Measurements from ENCODE around the gene ZNF669.
"Not testable (repeated sequence)": the region's sequence is repeated elsewhere in the genome, so short reads cannot be mapped to it uniquely, and the experiment has no call there.

ZNF669 gene

DNA sequence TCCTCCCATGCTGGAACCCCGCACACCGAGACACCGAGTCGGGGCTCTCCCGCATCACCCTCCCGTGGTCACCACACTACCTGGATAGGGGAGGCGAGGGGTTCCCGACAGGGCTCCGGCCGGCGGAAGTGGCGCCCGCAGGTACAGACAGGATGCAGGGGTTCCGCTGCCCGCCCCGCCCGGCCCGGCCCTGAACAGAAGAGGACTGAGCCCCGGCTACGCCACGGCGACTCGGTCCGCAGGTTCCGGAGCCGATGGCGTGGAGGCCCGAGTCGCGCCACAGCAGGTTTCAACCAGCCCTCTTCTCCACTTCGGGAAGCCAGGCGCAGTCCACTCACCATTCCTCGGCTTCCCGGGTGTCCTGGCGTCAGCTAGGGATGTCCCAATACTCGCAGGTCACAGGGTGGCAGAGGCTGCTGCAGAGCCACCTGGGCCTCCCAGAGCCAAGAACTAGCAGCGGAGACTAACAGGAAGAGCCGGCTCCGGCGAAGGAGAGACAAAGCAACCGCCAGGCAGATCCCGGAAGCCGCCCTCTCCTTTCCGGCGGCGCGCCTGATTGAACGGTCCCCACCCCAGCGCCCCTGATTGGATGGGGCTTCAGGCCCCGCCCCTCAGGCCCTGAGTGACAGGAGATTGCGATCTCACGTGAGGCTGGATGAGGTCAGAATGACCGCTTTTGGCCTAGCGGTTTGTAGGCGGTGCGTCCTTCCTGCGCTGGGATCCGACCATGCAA lies at the start of gene ZNF669:
TSS of gene ZNF669 (minus strand) at position 498 of the 733 bp plus-strand sequence. CDS start at position 341, 157 bp downstream.
- peak; percentile 71 to 99 (median 95) for DNase-seq

DNA sequence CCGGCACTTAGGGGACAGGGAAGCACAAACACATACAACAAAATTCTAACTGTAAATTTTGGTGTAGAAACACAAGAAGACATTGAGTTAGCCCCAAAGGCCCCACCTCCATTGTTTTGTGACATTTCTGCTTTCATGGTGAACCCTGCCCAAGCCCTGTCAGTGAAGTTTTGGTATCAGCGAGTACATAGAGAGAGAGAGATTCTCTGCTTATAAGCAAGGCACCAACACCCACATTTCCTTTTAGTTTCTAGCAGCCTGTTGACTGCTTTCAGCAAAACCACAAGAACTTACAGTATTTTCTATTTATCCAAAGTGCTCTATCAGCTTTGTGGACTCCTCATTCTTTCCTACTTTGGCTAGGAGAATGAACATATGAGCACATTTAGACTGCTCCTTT lies 43.6 kb upstream of the ZNF669 start:
- no peak for DNase-seq

DNA sequence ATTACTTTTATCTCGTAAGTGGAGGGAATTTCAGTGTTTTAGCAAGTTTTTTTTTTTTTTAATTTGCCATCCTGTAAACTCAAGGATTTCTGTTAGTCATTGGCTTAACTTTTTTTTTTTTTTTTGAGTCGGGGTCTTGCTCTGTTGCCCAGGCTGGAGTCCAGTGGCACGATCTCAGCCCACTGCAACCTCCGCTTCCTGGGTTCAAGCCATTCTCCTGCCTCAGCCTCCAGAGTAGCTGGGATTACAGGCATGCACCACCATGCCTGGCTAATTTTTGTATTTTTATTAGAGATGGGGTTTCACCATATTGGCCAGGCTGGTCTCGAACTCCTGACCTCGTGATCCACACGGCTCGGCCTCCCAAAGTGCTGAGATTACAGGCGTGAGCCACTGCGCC lies 43.0 kb upstream of the ZNF669 start:
- DNase-seq = not testable (repeated sequence)

- DNase-seq = no peak
Observed at GRCh38 chr1:247146671-247147070, 42.5 kb upstream of the ZNF669 start.

GRCh38 chr1:247145279-247145678 lies 41.1 kb upstream of the ZNF669 start:
- no peak for DNase-seq

DNA sequence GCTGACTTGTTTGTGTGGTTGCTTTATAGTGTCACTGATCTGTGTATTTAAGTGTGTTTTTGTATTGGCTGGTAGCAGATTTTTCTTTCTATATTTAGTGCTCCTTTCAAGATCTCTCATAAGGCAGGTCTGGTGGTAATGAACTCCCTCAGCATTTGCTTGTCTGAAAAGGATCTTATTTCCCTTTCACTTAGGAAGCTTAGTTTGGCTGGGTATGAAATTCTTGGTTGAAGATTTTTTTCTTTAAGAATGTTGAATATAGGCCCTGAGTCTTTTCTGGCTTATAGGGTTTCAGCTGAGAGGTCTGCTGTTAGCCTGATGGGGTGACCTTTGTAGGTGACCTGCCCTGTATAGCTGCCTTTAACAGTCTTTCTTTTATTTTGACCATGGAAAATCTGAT lies 35.4 kb upstream of the ZNF669 start:
- not testable (repeated sequence) for DNase-seq

- DNase-seq = no peak
Observed at GRCh38 chr1:247131236-247131635, 27.1 kb upstream of the ZNF669 start.

GRCh38 chr1:247127519-247128282 lies 23.5 kb upstream of the ZNF669 start:
- DNase-seq = not testable (repeated sequence)

DNA sequence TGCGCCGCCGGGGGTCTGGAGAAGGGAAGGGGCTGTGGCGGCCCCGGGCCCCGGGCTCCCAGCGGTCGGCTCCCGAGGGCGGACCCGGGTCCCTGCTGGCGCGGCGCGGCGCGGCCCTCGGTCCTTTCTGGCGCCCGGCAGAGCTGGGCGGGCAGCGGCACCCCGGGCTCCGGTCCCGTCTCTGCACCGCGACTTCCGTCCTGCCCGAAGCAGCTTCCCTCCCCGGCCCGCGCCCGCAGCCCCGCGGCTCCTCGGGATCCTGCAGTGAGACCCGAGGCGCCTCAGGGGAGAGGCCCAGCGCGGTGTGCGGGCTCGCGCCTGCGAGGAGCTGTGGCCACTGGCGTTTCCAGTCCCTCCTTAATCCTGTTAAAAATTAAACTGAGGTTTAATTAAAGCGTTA lies 22.4 kb upstream of the ZNF669 start:
- not testable (repeated sequence) for DNase-seq

GRCh38 chr1:247126166-247126565 lies 22.0 kb upstream of the ZNF669 start:
- DNase-seq = not testable (repeated sequence)

DNA sequence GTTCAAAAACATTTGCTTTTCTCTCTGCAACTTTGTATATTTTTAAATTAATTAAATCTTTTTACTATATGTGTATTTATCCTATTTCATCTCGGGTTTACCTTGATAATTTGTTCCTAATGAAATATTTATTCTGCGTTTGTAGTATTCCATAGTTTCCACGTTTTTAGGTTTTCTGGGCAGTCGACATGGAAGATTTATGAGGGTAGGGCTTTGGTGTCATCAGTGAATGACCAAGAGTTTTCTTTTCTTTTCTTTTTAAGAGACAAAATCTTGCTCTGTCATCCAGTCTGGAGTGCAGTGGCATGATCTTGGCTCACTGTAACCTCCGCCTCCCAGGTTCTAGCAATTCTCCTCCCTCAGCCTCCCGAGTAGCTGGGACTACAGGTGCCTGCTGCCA lies 17.2 kb upstream of the ZNF669 start:
- DNase-seq = no peak

DNA sequence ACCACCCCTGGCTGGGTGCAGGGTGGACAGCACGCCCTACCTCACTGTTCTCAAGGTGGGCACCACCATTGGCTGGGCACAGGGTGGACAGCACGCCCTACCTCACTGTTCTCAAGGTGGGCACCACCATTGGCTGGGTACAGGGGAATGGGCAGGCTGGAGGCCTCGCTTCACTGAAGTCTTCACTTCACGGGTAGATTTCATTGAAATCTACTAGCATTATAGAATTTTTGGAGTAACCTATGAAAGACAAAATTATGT lies 16.2 kb upstream of the ZNF669 start:
- not testable (repeated sequence) for DNase-seq

GRCh38 chr1:247119600-247120407 lies 15.6 kb upstream of the ZNF669 start:
- no peak for DNase-seq

- DNase-seq = no peak
Observed at GRCh38 chr1:247118946-247119446, 14.8 kb upstream of the ZNF669 start.

DNA sequence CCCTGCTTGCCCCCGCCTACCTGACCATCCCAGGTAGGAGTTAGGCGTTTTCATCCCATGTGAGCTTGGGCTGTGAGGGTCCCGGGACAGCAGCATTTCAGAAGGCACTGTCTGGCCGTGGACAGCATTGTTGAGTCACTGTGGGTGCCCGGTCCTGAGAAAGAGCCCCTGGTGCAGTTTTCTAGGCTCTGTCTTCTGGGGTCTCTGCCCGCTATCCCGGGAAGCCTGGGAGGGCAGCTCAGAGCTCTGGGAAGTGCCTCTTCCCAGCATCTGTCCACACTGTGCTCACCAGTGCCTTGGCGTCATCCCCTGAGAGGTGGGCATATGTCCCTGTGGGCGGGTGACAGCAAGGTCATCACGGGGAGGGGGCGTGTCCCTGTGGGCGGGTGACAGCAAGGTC lies 11.4 kb upstream of the ZNF669 start:
- no peak for DNase-seq

- no peak for DNase-seq
Observed at GRCh38 chr1:247115141-247115510, 11.0 kb upstream of the ZNF669 start.

GRCh38 chr1:247114351-247115140 lies 10.4 kb upstream of the ZNF669 start:
- no peak for DNase-seq

DNA sequence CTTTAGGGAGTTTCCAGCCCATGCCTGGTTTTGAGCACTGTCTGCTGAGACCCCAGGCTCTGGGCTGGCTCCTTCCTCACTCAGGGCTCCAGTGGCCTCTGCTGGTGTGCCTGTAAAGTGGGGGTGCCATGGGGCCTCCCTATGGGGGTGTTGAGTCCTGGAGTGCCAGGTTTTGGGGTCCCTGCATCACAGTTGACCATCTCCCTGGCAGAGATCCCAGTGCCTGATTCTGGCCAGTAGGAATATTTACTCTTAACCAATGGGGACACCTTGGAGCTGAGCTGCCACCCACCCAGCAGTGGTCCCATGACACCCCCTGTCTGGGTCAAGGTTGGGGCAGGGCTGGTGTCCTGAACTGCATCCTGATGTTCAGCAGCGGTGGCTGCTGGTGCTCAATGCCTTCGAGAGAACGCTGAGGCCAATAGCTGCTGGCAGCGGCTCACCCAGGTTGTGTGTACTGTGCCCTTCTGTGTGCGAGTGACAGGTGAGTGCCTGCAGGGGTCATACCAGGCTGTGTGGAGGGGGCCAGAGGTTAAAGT lies 9.6 kb upstream of the ZNF669 start:
- no peak for DNase-seq

- DNase-seq = peak in 1 of 56 donors; percentile 13
Observed at GRCh38 chr1:247113094-247113497, 8.9 kb upstream of the ZNF669 start.

DNA sequence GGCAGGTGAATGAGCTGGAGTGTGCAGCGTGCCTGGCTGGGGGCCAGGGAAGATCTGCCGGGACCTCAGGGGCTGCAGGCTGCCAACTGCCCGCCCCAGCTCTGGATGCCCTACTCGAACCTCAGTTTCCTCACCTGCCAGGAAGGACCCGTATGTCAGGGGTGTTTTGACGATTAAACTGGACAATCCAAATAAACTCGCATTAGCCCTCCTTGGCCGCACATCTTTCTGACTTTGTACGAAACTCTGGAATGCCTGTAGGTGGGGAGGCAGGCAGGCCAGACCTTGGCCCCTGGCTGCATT lies 8.3 kb upstream of the ZNF669 start:
- no peak for DNase-seq

All from nucleus accumbens (tissue), 56 donors.